ENCODE measurements around the gene ZNF630.

DNA sequence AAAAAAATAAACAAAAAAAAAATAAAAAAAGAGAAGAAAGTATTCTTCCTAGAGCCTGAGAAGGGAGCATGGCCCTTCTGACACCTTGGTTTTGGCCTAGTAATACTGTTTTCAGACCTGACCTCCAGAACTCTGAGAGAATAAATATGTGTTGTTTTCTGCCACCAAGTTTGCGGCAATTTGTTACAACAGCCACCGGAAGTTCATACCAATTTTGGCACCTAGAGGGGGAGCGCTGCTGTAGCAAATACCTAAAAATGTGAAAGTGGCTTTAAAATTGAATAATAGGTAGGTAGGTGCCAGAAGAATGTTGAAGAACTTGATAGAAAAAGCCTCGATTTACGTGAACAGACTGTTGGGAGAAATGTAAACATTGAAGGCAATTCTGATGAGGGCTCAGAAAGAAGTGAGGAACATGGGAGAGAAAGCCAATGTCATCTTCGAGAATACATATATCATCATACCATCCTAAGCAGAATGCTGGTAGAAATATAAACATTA is 31.5 kb upstream of the ZNF630 start:
- TF ChIP-seq POLR2AphosphoS5 (IDR thresholded peaks at IDR 0.05; ENCODE audit: low read depth), result no peak
- TF ChIP-seq, protein P1, sequence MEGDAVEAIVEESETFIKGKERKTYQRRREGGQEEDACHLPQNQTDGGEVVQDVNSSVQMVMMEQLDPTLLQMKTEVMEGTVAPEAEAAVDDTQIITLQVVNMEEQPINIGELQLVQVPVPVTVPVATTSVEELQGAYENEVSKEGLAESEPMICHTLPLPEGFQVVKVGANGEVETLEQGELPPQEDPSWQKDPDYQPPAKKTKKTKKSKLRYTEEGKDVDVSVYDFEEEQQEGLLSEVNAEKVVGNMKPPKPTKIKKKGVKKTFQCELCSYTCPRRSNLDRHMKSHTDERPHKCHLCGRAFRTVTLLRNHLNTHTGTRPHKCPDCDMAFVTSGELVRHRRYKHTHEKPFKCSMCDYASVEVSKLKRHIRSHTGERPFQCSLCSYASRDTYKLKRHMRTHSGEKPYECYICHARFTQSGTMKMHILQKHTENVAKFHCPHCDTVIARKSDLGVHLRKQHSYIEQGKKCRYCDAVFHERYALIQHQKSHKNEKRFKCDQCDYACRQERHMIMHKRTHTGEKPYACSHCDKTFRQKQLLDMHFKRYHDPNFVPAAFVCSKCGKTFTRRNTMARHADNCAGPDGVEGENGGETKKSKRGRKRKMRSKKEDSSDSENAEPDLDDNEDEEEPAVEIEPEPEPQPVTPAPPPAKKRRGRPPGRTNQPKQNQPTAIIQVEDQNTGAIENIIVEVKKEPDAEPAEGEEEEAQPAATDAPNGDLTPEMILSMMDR (IDR thresholded peaks at IDR 0.05; ENCODE audit: insufficient read depth, low read length), result no peak
- TF ChIP-seq, protein P2, sequence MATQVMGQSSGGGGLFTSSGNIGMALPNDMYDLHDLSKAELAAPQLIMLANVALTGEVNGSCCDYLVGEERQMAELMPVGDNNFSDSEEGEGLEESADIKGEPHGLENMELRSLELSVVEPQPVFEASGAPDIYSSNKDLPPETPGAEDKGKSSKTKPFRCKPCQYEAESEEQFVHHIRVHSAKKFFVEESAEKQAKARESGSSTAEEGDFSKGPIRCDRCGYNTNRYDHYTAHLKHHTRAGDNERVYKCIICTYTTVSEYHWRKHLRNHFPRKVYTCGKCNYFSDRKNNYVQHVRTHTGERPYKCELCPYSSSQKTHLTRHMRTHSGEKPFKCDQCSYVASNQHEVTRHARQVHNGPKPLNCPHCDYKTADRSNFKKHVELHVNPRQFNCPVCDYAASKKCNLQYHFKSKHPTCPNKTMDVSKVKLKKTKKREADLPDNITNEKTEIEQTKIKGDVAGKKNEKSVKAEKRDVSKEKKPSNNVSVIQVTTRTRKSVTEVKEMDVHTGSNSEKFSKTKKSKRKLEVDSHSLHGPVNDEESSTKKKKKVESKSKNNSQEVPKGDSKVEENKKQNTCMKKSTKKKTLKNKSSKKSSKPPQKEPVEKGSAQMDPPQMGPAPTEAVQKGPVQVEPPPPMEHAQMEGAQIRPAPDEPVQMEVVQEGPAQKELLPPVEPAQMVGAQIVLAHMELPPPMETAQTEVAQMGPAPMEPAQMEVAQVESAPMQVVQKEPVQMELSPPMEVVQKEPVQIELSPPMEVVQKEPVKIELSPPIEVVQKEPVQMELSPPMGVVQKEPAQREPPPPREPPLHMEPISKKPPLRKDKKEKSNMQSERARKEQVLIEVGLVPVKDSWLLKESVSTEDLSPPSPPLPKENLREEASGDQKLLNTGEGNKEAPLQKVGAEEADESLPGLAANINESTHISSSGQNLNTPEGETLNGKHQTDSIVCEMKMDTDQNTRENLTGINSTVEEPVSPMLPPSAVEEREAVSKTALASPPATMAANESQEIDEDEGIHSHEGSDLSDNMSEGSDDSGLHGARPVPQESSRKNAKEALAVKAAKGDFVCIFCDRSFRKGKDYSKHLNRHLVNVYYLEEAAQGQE (IDR thresholded peaks at IDR 0.05; ENCODE audit: insufficient replicate concordance, low read depth), result no peak

Data from HL-60 (cell line).